Kidney epithelial cell (primary cell): ENCODE results near the gene BCAS3. TPM values are rescaled to one million over a fixed set of nuclear protein-coding genes. Genes with fewer than 3 reads are reported as not detected.

Experiments
- DNase-seq: peaks from one replicate; pipeline ENCODE4 v3.0.0-alpha.2; 2010; ENCODE audit warnings: low read depth
- H3K27me3 ChIP-seq: 2 replicates; pipeline ENCODE4 v1.6.0; 2011; ENCODE audit warnings: low read length; ENCODE audit not compliant: control insufficient read depth, insufficient read depth
- H3K36me3 ChIP-seq: 2 replicates; pipeline ENCODE4 v1.5.1; 2011; ENCODE audit warnings: low read length; ENCODE audit not compliant: control insufficient read depth, insufficient read depth
- H3K4me3 ChIP-seq: 2 replicates; pipeline ENCODE4 v1.5.1; 2011; ENCODE audit warnings: low read depth, mild to moderate bottlenecking, control low read depth, low read length
- CTCF ChIP-seq: IDR thresholded peaks from 2 replicates; pipeline ENCODE4 v1.5.1; 2011; ENCODE audit warnings: mild to moderate bottlenecking, moderate library complexity, low read length, control low read depth, inconsistent platforms; ENCODE audit not compliant: insufficient read depth, poor library complexity, severe bottlenecking
- total RNA-seq: library from RNA; depleted of rRNA; stranded (reverse); fragments of >200 nt; gene quantifications from 2 replicates; pipeline ENCODE4 v1.2.3, GENCODE V29; 2015

The BCAS3 gene
- total RNA-seq, 1 donor from 2014 or later = 26.7 TPM

- H3K27me3 ChIP-seq = no peaks in the 10 kb centered on the region
- no peak for TF ChIP-seq CTCF
- no peak for DNase-seq
- no peak overlapping the region for H3K4me3 ChIP-seq
- H3K36me3 ChIP-seq = no peaks in the 10 kb centered on the region
These were observed 63.4 kb downstream of the BCAS3 start for GRCh38 chr17:60741031-60741430.

GRCh38 chr17:60743282-60743681, 65.6 kb downstream of the BCAS3 start:
- no peaks in the 10 kb centered on the region for H3K36me3 ChIP-seq
- H3K4me3 ChIP-seq = no peak overlapping the region

GRCh38 chr17:60743799-60744198, 66.1 kb downstream of the BCAS3 start:
- Histone ChIP-seq H3K36me3 (no peaks in the 10 kb centered on the region), H3K4me3 (no peak overlapping the region), H3K27me3 (no peaks in the 10 kb centered on the region)
- DNase-seq = no peak
- no peak for TF ChIP-seq CTCF

More at GRCh38 chr17:60743282-60743681, 65.6 kb downstream of the BCAS3 start:
- TF ChIP-seq CTCF = no peak
- DNase-seq = no peak
- no peaks in the 10 kb centered on the region for H3K27me3 ChIP-seq

- no peak for TF ChIP-seq CTCF
- no peak overlapping the region for H3K4me3 ChIP-seq
- no peak for DNase-seq
- H3K36me3 ChIP-seq = no peaks in the 10 kb centered on the region
- no peaks in the 10 kb centered on the region for H3K27me3 ChIP-seq
These were observed 66.8 kb downstream of the BCAS3 start for GRCh38 chr17:60744355-60744966.

GRCh38 chr17:60745544-60745943, 67.9 kb downstream of the BCAS3 start:
- TF ChIP-seq CTCF = no peak
- Histone ChIP-seq H3K4me3 (no peak overlapping the region), H3K27me3 (no peaks in the 10 kb centered on the region), H3K36me3 (no peaks in the 10 kb centered on the region)
- DNase-seq = no peak

- no peaks in the 10 kb centered on the region for H3K27me3 ChIP-seq
- no peak overlapping the region for H3K4me3 ChIP-seq
- H3K36me3 ChIP-seq = no peaks in the 10 kb centered on the region
- no peak for TF ChIP-seq CTCF
- no peak for DNase-seq
These were observed 69.6 kb downstream of the BCAS3 start for GRCh38 chr17:60747069-60747808.
